NCI-H128 (cell line): ENCODE data around the gene BCL2L14.
"Not testable (repeated sequence)": the region's sequence is repeated elsewhere in the genome, so short reads cannot be mapped to it uniquely, and the experiment has no call there.

ENCODE experiments used
- DNase-seq: peaks from one replicate; lab custom pipeline; 2025; ENCODE audit not compliant: unreplicated experiment; lab: John Stamatoyannopoulos, UW

The BCL2L14 gene

DNA sequence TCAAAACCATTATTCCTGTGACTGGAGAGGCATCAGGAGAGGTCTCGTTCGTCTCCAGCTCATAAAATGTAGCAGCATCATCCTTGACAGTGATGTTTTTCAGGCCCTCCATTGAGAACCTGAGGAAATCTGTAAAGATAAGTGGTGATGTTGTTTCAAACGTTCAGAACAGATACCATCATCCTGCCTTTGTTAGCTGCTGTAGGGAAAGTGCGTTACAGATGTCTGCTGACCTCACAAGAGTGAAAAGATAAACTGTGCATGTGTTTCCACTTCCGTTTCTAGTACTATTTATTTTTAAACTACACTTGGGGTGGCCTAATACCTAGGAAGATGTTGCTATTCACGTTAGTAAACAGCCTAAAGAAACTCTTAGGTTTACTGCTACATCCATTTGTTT is 28.4 kb downstream of the BCL2L14 start:
- no peak for DNase-seq

DNA sequence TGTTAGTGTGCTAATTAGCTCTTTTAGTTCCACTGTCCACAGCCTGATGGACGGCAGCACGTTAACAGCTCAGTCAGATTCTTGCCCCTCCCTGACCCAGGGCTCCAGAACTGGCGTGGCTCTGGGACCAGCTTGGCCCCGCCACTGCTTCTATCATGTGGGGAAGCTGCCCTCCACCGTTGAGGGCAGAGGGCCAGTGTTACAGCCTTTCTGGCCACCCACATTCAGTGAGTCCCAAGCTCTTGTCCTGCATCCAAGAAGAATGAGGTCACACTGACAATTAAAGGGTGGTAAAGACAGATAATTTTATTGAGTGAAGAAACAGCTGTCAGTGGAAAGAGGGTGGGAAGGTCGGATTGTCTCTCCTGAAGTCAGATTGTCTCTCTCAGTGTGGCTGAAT is 36.9 kb downstream of the BCL2L14 start:
- DNase-seq: no peak

- no peak for DNase-seq
These were observed 37.8 kb downstream of the BCL2L14 start for GRCh38 chr12:12108441-12109058.

GRCh38 chr12:12110923-12111555 is 40.3 kb downstream of the BCL2L14 start:
- DNase-seq: not testable (repeated sequence)

GRCh38 chr12:12115514-12115913 is 44.8 kb downstream of the BCL2L14 start:
- DNase-seq: no peak

GRCh38 chr12:12116677-12117076 is 45.9 kb downstream of the BCL2L14 start:
- DNase-seq: no peak

DNA sequence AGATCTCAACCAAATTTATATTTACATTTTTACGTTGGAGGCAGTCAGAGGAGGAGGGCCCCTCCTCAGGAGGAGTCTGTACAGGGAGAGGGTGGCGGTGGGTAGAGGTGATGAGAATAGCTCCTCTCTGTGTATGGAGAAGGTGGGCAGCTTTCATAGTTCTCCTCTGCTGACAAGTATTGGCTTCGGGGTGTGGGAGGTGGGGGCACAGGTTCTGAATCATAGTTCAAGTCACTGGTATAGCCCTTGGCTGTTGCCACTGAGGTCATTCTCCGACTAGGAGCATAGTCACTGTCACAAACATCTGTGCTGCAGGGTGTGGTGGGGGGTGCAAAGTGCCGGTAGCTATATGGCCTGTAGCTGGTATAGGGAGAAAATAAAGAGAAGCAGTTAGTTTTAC is 50.3 kb downstream of the BCL2L14 start:
- DNase-seq: no peak

DNA sequence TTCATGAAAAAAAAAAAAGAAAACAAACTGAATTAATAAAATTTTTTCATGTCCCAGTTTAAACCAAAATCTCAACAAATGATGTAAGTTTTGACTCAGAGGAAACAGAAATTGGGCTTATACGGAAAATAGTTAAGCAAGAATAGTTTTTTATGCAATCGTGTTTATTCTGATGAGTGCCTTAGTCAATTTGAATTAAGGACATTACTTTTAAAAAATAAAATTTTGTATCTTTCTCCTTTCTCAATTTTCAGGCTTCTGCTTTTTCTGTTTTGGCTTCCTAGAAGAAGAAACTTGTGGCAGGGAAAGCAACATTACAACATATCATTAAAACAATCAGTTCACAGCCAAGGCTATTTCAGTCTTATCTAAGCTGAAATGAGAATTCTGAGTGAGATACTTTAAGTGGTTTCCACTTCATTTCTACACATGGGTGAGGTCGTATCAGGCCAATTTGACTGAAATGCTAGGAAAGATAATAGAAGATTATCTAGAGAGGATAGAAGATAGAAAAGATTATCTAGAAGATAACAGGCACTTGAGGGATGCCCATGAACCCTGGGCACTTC is 52.4 kb downstream of the BCL2L14 start:
- DNase-seq: no peak

- no peak for DNase-seq
These were observed 55.8 kb downstream of the BCL2L14 start for GRCh38 chr12:12126551-12126950.

DNA sequence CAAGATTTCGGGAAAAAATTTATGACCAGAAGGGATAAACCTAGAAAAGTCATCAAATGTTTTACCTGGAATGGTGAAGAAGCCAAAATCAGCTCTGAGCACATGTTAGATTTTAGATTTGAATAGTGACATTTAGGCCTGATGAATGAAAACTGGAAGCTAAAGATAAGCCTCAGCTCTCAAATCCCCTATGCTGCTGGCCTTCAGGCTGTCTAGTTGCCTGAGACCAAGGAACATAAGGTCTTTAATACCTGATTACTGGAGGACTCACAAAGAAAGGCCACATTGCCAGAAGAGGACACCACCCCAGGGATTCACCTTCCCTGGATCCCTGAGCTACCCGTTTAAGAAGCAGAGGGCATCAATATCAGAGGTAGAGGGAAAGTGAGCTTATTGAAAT is 56.6 kb downstream of the BCL2L14 start:
- DNase-seq: no peak

DNA sequence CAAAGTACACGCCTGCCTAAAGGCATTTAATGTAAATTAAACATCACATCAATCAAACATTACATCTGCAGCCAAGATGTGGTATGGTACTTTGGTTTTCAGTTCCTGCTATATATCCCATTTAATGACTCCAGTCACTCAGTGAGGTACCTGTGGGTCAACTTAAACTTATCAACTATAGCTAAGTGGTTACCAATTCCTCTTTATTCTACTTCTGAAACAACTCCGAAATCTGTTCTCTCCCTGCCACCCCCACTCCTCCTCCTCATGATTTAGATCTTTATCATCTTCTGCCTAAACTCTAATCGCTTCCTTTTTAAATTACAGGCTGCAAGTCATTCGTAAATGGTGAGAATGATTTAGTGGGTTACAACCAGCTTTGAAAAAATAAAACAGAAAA is 57.9 kb downstream of the BCL2L14 start:
- no peak for DNase-seq

DNA sequence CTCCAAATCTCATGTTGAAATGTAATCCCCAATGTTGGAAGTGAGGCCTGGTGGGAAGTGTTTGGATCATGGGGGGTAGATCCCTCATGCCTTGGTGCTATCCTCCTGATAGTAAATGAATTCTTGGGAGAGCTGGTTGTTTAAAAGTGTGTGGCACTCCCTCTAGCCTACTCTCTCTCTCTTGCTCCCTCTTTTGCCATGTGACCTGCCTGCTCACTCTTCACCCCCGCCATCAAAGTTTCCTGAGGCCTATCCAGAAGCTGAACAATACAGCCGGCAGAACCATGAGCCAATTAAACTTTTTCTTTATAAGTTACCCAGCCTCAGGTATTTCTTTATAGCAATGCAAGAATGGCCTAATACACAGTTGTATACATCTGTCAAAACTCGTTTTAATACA is 62.5 kb downstream of the BCL2L14 start:
- no peak for DNase-seq

GRCh38 chr12:12133785-12134184 is 63.0 kb downstream of the BCL2L14 start:
- no peak for DNase-seq

- DNase-seq: no peak
These were observed 67.7 kb downstream of the BCL2L14 start for GRCh38 chr12:12138203-12139154.

- DNase-seq: no peak
These were observed 70.3 kb downstream of the BCL2L14 start for GRCh38 chr12:12141000-12141399.

GRCh38 chr12:12144531-12144930 is 73.8 kb downstream of the BCL2L14 start:
- not testable (repeated sequence) for DNase-seq

DNA sequence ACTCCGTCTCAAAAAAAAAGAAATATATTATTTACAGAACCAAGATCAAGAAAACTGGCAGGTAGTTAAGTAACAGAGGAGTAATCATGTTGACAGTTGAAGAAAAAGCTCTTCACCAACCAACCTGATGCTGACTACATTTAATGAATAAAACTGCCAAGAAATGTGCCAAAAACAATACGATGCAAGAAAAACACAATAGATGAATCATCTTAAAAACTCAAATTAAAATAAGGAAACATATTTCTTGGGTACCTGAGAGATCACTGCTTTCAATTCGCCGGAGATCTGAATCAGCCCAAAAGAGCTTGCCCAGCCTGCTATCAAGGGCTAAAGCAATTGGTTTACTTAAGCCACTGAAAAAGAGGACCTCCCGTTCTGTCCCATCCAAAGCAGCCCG is 76.4 kb downstream of the BCL2L14 start:
- no peak for DNase-seq
